Stimulated activated CD8-positive, alpha-beta memory T cell treated with anti-CD3 and anti-CD28 coated beads, Interleukin-15, amount 100 ng/mL, for 24 hours (primary cell): ENCODE results near the gene SMARCA2.
"Not testable (repeated sequence)": the region's sequence is repeated elsewhere in the genome, so short reads cannot be mapped to it uniquely, and the experiment has no call there.

ENCODE experiments used
- DNase-seq: peaks from one replicate; pipeline ENCODE4 v3.0.0-alpha.2; 2020; ENCODE audit warnings: low read depth

SMARCA2 gene

GRCh38 chr9:2145746-2146145, 130.6 kb downstream of the SMARCA2 start:
- DNase-seq = no peak

- DNase-seq = not testable (repeated sequence)
These were observed 131.6 kb downstream of the SMARCA2 start for GRCh38 chr9:2146700-2147099.

GRCh38 chr9:2150338-2150737, 135.2 kb downstream of the SMARCA2 start:
- DNase-seq = no peak

GRCh38 chr9:2151171-2151570, 136.0 kb downstream of the SMARCA2 start:
- no peak for DNase-seq

- DNase-seq = no peak
These were observed 138.0 kb downstream of the SMARCA2 start for GRCh38 chr9:2152966-2153629.

GRCh38 chr9:2153630-2154217, 138.6 kb downstream of the SMARCA2 start:
- no peak for DNase-seq

GRCh38 chr9:2154731-2155130, 139.6 kb downstream of the SMARCA2 start:
- DNase-seq = no peak

- no peak for DNase-seq
These were observed 140.8 kb downstream of the SMARCA2 start for GRCh38 chr9:2155966-2156365.

- DNase-seq = peak; percentile 19
These were observed 142.3 kb downstream of the SMARCA2 start for GRCh38 chr9:2157277-2158110.

- DNase-seq = no peak
These were observed 143.0 kb downstream of the SMARCA2 start for GRCh38 chr9:2158111-2158610.

GRCh38 chr9:2158766-2159430, 143.8 kb downstream of the SMARCA2 start:
- no peak for DNase-seq

- DNase-seq = no peak
These were observed 144.6 kb downstream of the SMARCA2 start for GRCh38 chr9:2159521-2160454.

- no peak for DNase-seq
These were observed 146.5 kb downstream of the SMARCA2 start for GRCh38 chr9:2161661-2162060.

- no peak for DNase-seq
These were observed 148.2 kb downstream of the SMARCA2 start for GRCh38 chr9:2163231-2163885.

GRCh38 chr9:2164268-2164667, 149.1 kb downstream of the SMARCA2 start:
- DNase-seq = no peak

GRCh38 chr9:2166203-2166602, 151.1 kb downstream of the SMARCA2 start:
- DNase-seq = no peak

- no peak for DNase-seq
These were observed 153.9 kb downstream of the SMARCA2 start for GRCh38 chr9:2169035-2169434.

GRCh38 chr9:2170722-2171121, 155.6 kb downstream of the SMARCA2 start:
- DNase-seq = no peak

GRCh38 chr9:2173170-2173569, 158.0 kb downstream of the SMARCA2 start:
- no peak for DNase-seq

GRCh38 chr9:2173861-2174260, 158.7 kb downstream of the SMARCA2 start:
- DNase-seq = no peak

- DNase-seq = no peak
These were observed 159.2 kb downstream of the SMARCA2 start for GRCh38 chr9:2174306-2174705.
